Left cardiac atrium (tissue), 4 donors: ENCODE measurements around the gene CDK5RAP2. TPM values are rescaled to one million over a fixed set of nuclear protein-coding genes. Genes with fewer than 3 reads are reported as not detected.
"Not testable (repeated sequence)": the region's sequence is repeated elsewhere in the genome, so short reads cannot be mapped to it uniquely, and the experiment has no call there.

Experiments used
- ATAC-seq, 2 donors: fragments of 200-7000 bp; cut with Tn5 transposase; one replicate each; pipeline ENCODE4 v1.9.1; 2020; ENCODE audit warnings: mild to moderate bottlenecking in 2 of 2, moderate library complexity in 2 of 2
- DNase-seq: peaks from one replicate; pipeline ENCODE4 v3.0.0-alpha.2; 2020
- intact Hi-C, 2 donors: fragments of 100-400 bp; cut with DNase I; formaldehyde crosslinking; loops; one replicate each; pipeline versions ENCODE4 v1.14.1 to v1.15.1; 2022 to 2023
- long read RNA-seq: library from polyadenylated mRNA; unstranded; transcript quantifications from one replicate; pipeline ENCODE4 v2.0.0, GENCODE V29; 2021
- total RNA-seq, 2 donors: library from RNA; stranded (reverse); fragmentation: NEBNext Ultra II Directional; extraction: Animal tissue kit (Norgen Biotek cat#: 25700); gene quantifications; one replicate each; pipeline ENCODE4 v1.2.1, GENCODE V29; 2021
- donor health status: DM: no; HTN: yes; CAD: no.
- donor health status: DM: no; HTN: yes; CAD: no; lungs with severe emphysema.
- donor health status: DM: yes; HTN: yes; CAD: no.
- donor health status: Dilated cardiomyopathy.

CDK5RAP2 gene
- 10 to 100 TPM; 48.0 to 49.0 TPM for total RNA-seq
- long read RNA-seq, partial matches to known transcripts, result 12 of 17 reads
- long read RNA-seq, other reads (novel, unspliced or antisense), result 5 of 17 reads

DNA sequence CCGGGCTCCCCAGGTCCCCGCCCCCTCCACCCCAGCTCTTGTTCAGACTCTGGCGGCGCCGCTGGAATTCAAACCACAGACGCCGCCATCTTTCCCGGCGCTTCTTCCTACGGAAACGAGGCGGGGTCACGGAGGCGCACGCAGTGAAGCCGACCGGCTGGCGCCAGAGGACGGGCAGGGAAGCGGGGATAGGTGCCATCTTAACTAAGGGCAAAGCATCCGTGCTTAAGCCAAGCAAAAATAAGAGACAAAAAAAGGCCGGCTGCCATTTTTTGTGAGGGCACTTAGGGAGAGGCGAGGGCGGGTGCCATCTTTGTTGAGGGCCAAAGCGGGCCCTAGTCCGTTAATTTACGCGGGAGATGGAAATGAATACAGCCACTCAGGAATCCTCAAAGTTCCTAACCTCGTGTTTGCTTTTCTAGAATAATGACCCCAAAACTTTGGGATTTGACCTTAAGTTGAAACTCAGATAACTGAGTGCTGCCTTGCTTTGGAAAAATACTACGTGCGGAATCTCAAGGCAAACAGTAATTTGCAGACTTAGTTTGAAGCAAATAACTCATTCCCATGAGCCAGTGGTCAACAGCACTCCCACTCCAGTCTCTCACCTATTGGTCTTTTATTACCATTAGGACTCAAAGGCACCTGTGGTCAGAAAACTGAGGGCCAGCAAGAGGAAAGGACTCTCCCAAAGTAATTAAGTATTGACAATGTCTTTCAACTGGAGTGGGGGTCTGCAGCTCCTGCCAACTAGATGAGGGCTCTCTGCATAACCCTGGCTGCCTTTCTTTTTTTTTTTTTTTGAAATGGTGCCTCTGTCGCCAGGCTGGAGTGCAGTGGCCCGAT, at the start of gene CDK5RAP2:
TSS of gene CDK5RAP2 (minus strand) at position 117 of the 846 bp plus-strand sequence. CDS start 189 bp downstream, outside the sequence.
- DNase-seq (peak; percentile 96), ATAC-seq (peak; percentile 98 to 99)
- intact Hi-C loops, result no loop called here

DNA sequence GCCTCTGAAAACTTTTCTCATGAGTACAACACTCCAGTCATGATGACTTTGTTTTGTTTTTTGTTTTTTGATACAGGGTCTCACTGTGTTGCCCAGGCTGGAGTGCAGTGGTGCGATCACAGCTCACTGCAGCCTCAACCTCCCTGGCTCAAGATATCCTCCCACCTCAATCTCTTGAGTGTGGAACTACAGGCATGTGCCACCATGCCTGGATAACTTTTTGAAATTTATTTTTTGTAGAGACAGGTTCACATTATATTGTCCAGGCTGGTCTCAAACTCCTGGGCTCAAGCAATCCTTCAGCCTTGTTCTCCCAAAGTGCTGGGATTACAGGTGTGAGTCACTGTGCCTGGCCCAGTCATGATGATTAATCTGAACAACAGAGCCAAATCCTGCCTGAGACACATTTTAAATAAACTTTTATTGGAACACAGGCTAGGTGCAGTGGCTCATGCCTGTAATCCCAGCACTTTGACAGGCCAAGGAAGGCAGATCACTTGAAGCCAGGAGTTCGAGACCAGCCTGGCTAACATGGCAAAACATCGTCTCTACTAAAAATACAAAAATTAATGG, 49.0 kb upstream of the CDK5RAP2 start:
- ATAC-seq, result peak in 1 of 2 donors; percentile 53
- not testable (repeated sequence) for DNase-seq
- intact Hi-C loops, result loop anchor here in 1 of 2 donors (10.0 kb wide), 1 partner anchor 306 kb away; no protein-coding TSS in a partner anchor

DNA sequence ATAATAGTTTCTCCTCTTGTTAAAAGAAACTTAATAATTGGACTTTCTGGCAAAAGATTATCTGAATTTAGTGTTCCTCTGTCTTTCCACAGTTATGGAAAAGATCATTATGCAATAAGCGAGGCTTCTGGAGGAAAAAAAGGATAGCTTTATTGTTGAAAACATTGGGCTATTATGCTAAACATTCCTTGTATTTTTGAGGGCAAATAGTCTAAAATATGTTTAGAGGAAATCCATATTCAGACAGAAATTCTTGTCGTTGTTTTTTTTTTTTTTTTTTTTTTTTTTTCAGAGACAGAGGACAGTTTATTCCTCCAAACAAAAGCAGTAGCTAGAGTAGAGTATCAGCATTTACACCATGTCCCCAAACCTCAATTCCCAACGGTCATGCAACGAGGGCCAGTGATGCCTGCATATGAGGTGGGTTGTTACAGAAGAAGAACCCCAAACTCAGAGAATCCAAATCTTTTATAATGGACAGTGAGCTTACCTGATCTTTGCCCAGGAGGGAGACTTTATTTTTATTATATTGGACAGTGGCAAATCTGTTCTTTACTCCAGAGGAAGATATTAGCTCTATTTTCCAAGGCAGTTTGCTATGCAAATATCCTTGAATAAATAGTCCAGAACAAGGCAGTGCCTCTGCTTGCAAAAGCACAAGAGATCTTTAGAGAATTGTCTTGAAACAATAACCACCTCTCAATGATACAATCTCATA, 48.4 kb upstream of the CDK5RAP2 start:
- ATAC-seq (no peak), DNase-seq (no peak)
- intact Hi-C loops, result loop anchor here in 1 of 2 donors (10.0 kb wide), 1 partner anchor 306 kb away; no protein-coding TSS in a partner anchor

DNA sequence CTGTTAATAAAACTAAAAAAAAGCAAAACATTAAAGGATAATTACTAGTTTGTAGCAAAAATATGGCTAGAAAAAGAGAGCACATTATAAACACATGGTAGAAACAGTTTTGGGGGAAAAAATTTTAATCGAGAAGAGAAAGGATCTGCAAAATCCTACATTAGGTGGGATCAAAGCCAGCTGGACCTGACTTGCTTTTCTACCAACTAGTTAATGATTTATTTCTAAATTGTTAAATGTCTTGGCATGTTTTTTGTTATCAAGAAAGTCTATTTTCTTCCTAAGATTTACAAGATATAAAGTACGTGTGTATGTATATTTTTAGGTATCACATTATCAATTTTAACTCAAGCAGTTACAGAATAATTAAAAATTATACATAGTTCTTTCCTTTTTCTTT, 47.1 kb upstream of the CDK5RAP2 start:
- DNase-seq (no peak), ATAC-seq (no peak)
- intact Hi-C loops, result loop anchor here in 1 of 2 donors (10.0 kb wide), 1 partner anchor 308 kb away; no protein-coding TSS in a partner anchor

DNA sequence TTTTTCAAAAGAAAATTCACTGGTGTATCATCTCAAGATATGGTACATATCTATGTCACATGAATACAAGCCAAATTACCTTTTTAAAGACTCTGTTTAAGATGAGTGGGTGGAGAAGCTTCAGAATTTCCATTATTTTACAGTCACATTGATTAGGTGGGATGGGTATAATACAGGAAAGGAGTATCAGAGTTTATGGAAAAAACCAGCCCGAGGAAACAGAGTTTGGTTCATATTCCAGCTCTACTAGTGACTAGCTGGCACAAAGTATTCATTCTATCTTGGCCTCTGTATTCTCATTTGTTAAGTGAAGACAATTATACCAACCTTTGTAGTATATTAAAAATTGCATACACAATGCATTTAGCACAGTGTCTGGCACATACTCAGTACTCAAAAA, 46.5 kb upstream of the CDK5RAP2 start:
- DNase-seq, result no peak
- intact Hi-C loops, result loop anchor here in 1 of 2 donors (10.0 kb wide), 1 partner anchor 308 kb away; no protein-coding TSS in a partner anchor
- ATAC-seq, result no peak

DNA sequence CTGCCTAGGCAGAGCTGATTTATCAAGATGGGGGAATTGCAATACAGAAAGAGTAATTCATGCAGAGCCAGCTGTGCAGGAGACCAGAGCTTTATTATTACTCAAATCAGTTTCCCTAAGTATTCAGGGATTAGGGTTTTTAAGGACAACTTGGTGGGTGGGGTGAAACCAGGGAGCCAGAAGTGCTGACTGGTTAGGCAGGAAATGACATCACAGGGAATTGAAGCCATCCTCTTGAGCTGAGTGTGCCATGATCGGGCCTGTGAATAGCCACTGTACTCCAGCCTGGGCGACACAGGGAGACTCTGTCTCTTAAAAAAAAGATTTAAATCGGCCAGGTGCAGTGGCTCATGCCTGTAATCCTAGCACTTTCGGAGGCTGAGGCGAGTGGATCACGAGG, 45.3 kb upstream of the CDK5RAP2 start:
- DNase-seq, result no peak
- intact Hi-C loops, result loop anchor here in 1 of 2 donors (10.0 kb wide), 1 partner anchor 310 kb away; no protein-coding TSS in a partner anchor
- peak in 1 of 2 donors; percentile 62 for ATAC-seq

DNA sequence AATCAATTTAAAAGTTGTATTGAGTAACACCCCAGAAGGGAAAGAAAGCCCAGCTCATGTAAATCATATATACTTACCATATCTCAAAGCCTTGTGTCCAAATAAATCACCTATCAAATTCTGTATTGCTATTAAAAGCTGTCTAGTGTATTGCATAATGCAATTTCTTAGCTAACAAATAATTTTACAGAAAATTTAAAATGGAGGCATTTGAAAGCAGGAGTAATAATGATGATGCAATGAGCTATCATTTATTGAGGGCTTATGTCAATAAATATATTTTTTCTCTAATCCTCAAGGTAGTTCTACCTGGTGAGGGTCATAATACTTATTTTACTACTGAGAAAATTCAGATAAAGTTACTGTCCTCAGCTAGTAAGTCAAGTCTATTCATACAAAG, 42.8 kb upstream of the CDK5RAP2 start:
- no peak for ATAC-seq
- intact Hi-C loops, result loop anchor here in 1 of 2 donors (10.0 kb wide), 1 partner anchor 312 kb away; no protein-coding TSS in a partner anchor
- no peak for DNase-seq

DNA sequence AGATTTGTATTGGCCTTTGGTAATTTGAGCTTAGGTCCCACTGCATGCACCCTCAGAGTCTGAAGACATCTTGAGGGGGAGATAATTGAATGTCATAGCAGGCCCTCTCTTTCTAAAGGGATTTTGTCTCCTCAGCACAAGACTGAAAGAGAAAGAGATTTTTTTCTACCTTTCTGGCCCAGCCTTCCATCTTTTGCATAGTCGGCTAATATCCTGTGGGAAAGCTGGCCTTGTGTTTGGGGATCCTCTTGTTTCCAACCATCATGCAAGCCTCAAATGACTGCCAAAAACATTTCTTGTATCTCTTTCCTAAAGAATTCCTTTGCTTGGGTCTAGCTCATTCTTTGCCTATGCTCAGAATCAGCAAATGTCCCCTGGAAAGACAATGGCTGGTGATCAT, 42.0 kb upstream of the CDK5RAP2 start:
- DNase-seq (no peak), ATAC-seq (no peak)
- intact Hi-C loops, result loop anchor here in 1 of 2 donors (10.0 kb wide), 1 partner anchor 313 kb away; no protein-coding TSS in a partner anchor

DNA sequence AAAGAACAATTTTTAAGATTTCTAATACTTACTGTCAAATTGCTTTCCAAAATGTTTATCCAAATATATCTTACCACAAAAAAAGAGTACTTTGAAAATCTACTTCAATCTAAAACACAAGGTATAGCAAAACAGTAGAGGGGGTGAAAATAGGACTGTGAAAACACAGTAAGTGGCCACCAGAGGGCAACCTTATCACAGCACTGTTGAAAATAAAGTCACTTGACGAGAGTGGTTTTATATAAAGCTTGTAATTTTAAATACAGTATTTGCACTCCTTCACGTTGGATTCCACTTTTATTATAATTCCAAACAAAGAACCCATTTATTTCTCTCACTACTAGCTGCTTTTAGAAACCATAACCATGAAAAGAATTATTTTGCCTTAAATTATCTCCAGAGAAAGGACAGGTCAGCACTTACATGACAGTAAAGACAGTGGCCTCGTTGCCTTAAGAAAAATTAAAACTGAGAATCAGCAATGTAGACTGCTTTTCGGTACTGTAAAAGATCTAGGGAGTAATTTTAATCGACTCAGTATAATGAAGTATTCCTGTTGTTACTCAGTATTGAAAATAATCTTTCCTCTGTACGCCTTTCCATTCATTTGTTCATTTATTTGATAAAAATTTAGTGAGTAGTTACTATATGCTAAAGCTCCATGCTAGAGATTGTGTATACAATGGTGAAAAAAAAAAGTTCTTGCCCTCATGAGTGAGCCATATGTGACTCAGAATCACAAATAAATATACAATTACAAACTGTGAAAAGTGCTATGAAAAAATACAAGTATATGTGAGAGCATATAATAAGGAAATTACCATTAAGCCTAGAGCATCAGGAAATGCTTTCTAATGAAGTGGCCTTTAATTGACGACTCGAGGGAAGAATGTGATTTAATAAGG, 40.0 kb upstream of the CDK5RAP2 start:
- DNase-seq (no peak), ATAC-seq (peak; percentile 65 to 84)
- intact Hi-C loops, result loop anchor here in 1 of 2 donors (10.0 kb wide), 1 partner anchor 315 kb away; no protein-coding TSS in a partner anchor

DNA sequence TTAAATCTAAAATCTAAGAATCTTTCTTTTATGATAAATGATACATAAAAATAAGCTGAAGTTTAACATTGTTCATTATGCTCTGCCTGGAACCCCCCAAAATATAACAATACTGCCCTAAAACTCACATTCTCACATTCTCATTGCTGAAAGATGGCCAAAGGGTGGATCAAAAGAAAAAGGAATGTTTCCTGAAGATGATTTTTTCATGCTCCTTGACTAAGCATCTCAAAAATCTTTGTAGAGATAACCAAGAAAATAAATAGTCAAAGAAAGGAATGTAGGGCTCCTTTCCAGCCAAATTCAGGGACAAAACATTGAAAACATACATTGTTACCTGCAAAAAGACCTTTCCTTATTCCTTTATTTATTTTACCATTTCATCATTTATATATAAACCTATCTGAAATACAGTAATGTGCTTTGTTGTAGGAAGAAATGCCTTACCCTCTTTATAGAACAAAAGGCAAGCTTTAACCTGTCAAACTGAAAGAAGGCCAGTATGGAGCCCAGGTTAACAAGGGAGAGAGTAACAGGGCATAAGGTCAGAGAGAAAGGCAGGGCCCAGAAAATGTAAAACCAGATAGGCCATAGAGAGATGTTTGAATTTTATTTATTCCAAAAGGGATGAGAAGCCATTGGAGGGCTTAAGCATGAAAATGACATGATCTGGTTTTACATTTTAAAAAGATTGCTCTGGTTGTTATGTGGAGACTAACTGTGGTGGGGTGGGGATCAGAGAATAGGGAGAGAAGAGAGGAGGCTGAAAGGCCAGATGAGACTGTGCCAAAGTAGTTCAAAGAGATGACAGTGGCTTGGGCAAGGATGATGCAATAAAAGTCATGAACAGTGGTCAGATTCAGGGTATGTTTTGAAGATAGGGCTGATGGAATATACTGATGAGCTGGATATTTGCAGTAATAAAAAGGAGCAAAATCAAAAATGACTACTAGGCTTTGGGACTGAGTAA, 37.3 kb upstream of the CDK5RAP2 start:
- DNase-seq, result no peak
- intact Hi-C loops, result no loop called here

DNA sequence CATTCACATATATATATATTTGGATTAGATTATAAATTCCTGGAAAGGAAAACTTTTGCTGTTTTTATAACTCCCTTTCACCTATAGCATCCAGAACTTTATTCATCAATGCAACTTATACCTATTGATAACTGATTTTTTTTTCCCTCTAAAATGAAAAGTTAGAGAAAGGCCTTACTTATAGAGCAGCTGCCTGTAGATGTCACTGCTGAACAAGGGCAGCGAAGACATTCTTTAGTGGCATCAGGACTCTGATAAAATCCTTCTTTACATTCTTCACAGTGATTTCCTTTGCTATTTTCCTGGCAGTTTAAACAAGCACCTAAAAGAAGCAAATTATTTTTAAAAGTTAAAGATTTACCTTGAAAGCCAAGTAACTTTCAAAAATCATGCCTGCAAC, 32.3 kb upstream of the CDK5RAP2 start:
- intact Hi-C loops, result no loop called here
- no peak for ATAC-seq
- no peak for DNase-seq

More for the DNA sequence above, 37.3 kb upstream of the CDK5RAP2 start:
- no peak for ATAC-seq

DNA sequence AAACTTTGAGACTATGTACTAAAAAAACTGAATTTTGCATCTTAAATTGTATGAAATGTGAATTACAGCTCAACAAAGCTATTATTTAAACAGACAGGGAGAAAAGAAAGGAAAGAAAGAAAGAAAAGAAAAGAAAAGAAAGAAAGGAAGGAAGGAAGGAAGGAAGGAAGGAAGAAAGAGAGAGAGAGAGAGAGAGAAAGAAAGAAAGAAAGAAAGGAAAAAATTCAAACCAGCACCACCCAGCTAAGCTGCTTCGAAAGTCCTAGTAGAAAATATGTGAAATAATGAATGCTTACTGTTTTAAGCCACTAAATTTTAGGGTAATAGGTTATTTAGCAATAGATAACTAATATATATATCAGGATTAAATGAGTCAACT, 31.7 kb upstream of the CDK5RAP2 start:
- intact Hi-C loops, result no loop called here
- DNase-seq (no peak), ATAC-seq (no peak)

DNA sequence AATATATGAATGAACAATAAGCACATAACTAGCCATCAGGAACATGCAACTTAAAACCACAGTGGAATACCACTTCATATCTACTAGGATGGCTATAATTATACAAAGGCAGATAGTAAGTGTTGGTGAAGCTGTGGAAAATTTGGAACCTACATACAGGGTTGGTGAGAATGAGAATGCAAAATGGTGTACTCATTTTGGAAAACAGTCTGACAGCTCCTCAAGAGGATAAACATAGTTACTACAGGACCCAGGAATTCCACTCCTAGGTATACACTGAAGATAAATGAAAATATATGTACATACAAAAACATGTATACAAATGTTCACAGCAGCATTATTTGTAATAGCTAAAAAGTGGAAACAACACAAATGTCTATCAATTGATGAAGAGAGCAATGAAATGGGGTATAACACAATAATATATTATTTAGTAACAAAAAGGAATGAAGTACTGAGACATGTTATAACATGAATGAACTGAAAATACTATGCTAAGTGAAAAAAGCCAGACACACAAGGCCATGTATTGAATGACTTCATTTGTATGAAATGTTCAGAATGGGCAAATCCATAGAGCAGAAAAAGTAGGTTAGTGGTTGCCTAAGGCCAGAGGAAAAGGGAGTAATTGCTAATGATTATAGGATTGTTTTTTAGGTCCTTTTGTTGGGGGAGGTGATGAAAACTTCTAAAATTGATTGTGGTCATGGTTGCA, 31.2 kb upstream of the CDK5RAP2 start:
- no peak for ATAC-seq
- no peak for DNase-seq
- intact Hi-C loops, result no loop called here

DNA sequence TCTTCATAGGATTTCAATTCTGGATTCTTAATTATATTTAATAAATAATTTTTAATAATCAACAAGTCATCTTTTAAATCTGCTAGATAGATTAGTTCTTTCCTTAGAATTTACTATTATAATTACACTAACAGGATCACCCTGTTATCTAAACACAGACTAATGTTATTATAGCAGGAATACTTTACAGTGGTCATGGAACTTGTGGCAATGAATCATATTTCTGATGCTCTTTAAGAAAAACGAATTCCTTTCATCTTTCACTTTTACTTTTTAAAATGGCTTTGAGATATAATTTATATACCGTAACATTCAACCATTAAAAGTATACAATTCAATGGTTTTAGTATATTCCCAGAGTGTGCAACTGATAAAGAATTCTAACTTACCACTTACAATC, 29.7 kb upstream of the CDK5RAP2 start:
- ATAC-seq (no peak), DNase-seq (no peak)
- intact Hi-C loops, result no loop called here

DNA sequence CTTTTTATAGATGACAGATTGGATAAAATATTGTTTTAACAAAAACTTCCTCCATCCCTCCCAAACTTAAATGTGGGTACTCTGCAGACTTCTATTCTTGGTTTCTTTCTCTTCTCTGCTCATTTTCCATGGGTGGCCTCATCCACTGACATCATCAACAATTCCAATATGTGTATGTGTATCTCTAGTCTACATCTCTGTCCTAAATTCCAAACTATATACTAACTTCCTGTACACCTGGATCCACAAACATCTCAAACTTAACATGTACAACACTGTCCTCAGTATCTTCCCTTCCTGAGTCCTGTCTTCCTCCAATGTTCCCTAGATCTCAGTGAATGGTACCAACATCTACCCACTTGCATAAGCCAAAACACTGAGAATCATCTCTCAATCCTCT, 28.5 kb upstream of the CDK5RAP2 start:
- intact Hi-C loops, result no loop called here
- no peak for ATAC-seq
- no peak for DNase-seq

DNA sequence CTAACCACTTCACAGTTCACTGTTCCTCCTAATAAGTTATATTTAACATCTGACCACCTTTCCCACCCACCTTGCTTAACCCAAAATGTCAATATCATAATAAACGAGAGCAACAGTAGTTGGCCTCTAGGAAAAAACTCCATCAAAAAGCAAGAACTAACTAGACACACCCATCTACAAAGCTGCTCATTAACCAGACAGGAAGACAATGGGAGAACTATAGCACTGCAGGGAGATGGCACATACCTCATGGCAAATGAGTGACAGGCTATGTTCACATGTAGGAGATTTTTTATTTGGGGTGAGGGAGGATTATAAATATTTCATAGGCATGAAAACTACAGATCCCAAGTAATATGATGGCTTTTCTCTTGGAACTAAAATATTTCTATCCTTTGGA, 23.6 kb upstream of the CDK5RAP2 start:
- DNase-seq (no peak), ATAC-seq (no peak)
- intact Hi-C loops, result no loop called here

DNA sequence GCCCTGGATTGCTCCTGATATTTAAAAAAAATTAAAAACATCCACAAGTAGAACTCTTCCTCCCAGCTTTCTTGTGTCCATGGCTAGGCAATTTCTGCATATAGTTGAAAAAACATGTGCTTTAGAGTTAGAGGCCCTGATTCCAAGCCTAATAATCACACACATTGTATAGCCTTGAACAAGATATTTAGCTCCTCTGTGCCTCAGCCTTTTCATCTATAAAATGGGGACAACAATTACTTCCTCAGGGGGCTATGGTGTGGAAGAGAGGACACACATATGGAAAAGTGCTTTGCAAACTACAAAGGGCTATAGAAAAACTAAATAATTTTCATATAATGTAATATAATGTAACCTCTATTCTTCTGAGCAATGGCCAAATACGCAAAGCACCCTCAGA, 23.0 kb upstream of the CDK5RAP2 start:
- intact Hi-C loops, result no loop called here
- no peak for ATAC-seq
- DNase-seq, result no peak
